Measurements from ENCODE around the gene CDCP1. TPM values are rescaled to one million over a fixed set of nuclear protein-coding genes. Genes with fewer than 3 reads are reported as not detected.

CDCP1 gene
- total RNA-seq: 10 to 100 TPM; 14.7 to 35.9 (median 24.2) TPM

DNA sequence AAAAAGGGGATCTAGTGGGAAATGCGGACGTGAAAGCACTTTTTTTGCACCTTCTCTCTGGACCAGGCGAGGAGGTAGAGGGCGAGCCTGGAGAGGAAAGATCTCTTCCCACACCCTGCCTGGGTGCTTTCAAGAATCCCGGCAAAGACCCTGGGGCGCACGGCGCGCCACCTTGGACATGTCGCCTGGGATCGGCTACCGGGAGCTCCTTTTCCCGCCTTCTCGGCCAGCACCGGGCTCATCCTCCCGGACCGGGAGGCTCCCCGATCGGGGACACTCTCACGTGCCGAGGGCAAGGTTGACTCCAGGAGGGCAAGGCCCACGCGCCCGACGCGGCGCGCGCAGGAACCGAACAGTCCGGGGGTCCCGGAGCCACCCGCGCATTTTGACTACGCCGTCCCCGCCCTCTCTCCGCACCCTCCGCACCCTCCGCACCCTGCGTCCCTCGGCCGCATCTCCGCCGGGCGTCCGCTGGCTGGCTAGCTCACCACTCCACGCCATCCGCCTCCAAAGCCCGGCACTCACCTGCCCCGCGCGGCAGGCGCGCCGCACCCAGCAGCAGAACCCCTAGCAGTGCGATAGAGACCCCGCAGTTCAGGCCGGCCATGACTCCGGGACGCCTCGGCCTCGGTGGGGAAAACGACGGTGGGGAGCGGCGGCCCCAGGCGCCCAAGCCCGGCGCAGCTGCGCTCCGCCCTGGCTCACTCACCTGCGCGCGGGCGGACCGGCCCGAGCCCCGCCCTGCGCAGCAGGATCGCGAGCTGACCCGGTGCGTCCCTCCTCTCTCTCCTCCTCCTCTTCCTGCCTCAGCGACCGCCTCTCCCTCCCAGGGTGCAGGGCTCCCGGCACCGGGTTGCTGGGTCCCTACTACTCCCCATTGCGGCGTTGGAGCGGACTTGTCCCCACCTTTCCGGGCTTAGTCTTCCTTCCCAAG lies at the start of gene CDCP1:
Gene CDCP1 (minus strand): TSS at position 698 of the 934 bp plus-strand sequence. CDS start 91 bp downstream, at position 607.
- Histone ChIP-seq H3K4me3 (replicated peaks in 1 of 3) (peak within 1 kb of the TSS; percentile 45 to 71 (median 45)), H3K4me1 (peaks cover 16 to 17% of the 10 kb centered on the region in 2 donors), H3K9me3 (no peaks in the 10 kb centered on the region), H3K27me3 (no peaks in the 10 kb centered on the region), H3K36me3 (no peaks in the 10 kb centered on the region), H3K27ac (peak within 1 kb of the TSS in 2 of 3 donors; percentile 68 to 78)
- DNase-seq: peak; percentile 81 to 83
- TF ChIP-seq POLR2A (IDR thresholded peaks at IDR 0.05): peak in 1 of 2 donors; percentile 87
- peak in 1 of 6 experiments; percentile 5 for TF ChIP-seq CTCF (IDR thresholded peaks at IDR 0.05)
- intact Hi-C loops (cut with DNase I): no loop called here
- WGBS, 2 donors: 2 to 3% methylated on average over 25 to 33 of the region's 92 CpGs

DNA sequence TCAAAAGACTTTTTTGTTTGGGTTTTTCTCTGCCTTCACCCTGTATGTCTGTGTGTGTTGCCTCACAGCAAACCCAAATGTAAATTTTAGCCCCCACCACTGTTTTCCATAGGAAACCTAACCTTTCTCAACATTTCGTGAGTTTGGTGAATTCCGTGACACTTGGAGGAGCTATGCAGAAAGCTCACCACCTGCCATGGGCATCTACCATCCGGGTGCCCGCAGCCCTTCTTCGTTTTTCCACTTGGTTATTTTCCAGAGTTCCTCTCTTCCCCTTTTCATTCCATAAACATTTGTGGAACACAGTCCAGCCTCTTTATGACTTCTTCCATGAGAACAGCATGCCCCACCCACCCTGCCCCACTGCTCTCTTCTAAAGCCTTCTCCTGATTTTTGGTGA lies 48.6 kb upstream of the CDCP1 start:
- Histone ChIP-seq H3K27me3 (no peaks in the 10 kb centered on the region), H3K4me3 (replicated peaks in 1 of 3) (no peak overlapping the region), H3K9me3 (no peaks in the 10 kb centered on the region), H3K4me1 (no peaks in the 10 kb centered on the region), H3K36me3 (no peaks in the 10 kb centered on the region), H3K27ac (no peak overlapping the region)
- DNase-seq: no peak
- 90 to 92% methylated on average over 5 of the region's 5 CpGs for WGBS, 2 donors
- intact Hi-C loops (cut with DNase I): no loop called here
- no peak for TF ChIP-seq CTCF (IDR thresholded peaks at IDR 0.05)
- no peak for TF ChIP-seq POLR2A (IDR thresholded peaks at IDR 0.05)

GRCh38 chr3:45191924-45192417 lies 45.8 kb upstream of the CDCP1 start:
- intact Hi-C loops (cut with DNase I): no loop called here
- H3K27ac ChIP-seq: no peak overlapping the region
- TF ChIP-seq POLR2A (IDR thresholded peaks at IDR 0.05): no peak
- TF ChIP-seq CTCF (IDR thresholded peaks at IDR 0.05): no peak
- H3K4me1 ChIP-seq: no peaks in the 10 kb centered on the region
- no peaks in the 10 kb centered on the region for H3K27me3 ChIP-seq
- H3K36me3 ChIP-seq: no peaks in the 10 kb centered on the region
- no peak overlapping the region for H3K4me3 ChIP-seq (replicated peaks in 1 of 3)
- WGBS, 2 donors: 52 to 87% methylated on average over 3 of the region's 3 CpGs
- DNase-seq: no peak
- H3K9me3 ChIP-seq: no peaks in the 10 kb centered on the region

- 85 to 86% methylated on average over 4 of the region's 4 CpGs for WGBS, 2 donors
- intact Hi-C loops (cut with DNase I): no loop called here
Observed at GRCh38 chr3:45191424-45191823, 45.2 kb upstream of the CDCP1 start.

More at GRCh38 chr3:45191424-45191823, 45.2 kb upstream of the CDCP1 start:
- no peak overlapping the region for H3K27ac ChIP-seq
- no peaks in the 10 kb centered on the region for H3K36me3 ChIP-seq
- no peak for DNase-seq
- no peaks in the 10 kb centered on the region for H3K4me1 ChIP-seq
- H3K9me3 ChIP-seq: no peaks in the 10 kb centered on the region
- TF ChIP-seq CTCF (IDR thresholded peaks at IDR 0.05) (no peak), POLR2A (IDR thresholded peaks at IDR 0.05) (no peak)
- no peak overlapping the region for H3K4me3 ChIP-seq (replicated peaks in 1 of 3)
- H3K27me3 ChIP-seq: no peaks in the 10 kb centered on the region
